SKM-1 (cell line): Measurements from ENCODE around the gene ARL4C.

Experiments
- DNase-seq: peaks from one replicate; lab custom pipeline; 2025; ENCODE audit not compliant: unreplicated experiment; lab: John Stamatoyannopoulos, UW

Gene ARL4C

GRCh38 chr2:234448506-234449184, 48.2 kb downstream of the ARL4C start:
- no peak for DNase-seq

GRCh38 chr2:234447963-234448362, 48.9 kb downstream of the ARL4C start:
- DNase-seq, result no peak

- no peak for DNase-seq
Measured at GRCh38 chr2:234447189-234447588, 49.7 kb downstream of the ARL4C start.

GRCh38 chr2:234446404-234447076, 50.3 kb downstream of the ARL4C start:
- no peak for DNase-seq

- no peak for DNase-seq
Measured at GRCh38 chr2:234444893-234445292, 52.0 kb downstream of the ARL4C start.

- DNase-seq, result no peak
Measured at GRCh38 chr2:234444242-234444730, 52.6 kb downstream of the ARL4C start.
